Omental fat pad (tissue), 4 donors: ENCODE data around the gene TOM1L1. TPM values are rescaled to one million over a fixed set of nuclear protein-coding genes. Genes with fewer than 3 reads are reported as not detected.
A peak's percentile ranks its signal among the peaks of the same experiment; 100 is the strongest.

Source experiments
- ATAC-seq: fragments of 150-250 bp; one replicate; pipeline ENCODE4 v1.9.1; 2016; ENCODE audit warnings: mild to moderate bottlenecking, moderate library complexity; ENCODE audit not compliant: low FRiP score
- DNase-seq: peaks from one replicate; pipeline ENCODE4 v3.0.0-alpha.2; 2019; ENCODE audit warnings: low spot score
- total RNA-seq, 4 donors: library from RNA; depleted of rRNA; stranded (reverse); fragments of >200 nt; gene quantifications; one replicate each; pipeline ENCODE4 v1.1.0, GENCODE V29; 2016
- TF ChIP-seq, protein P1 (sequence below), 3 donors: fragments of 450-650 bp; IDR thresholded peaks; one replicate each; pipeline ENCODE4 v1.5.1; 2016 to 2017; ENCODE audit warnings: antibody characterized with exemption in 3 of 3, mild to moderate bottlenecking in 3 of 3, moderate library complexity in 2 of 3

Gene TOM1L1
- total RNA-seq, 4 donors from 2014 or later = 3.9 to 30.3 (median 21.4) TPM

- TF ChIP-seq, protein P1, sequence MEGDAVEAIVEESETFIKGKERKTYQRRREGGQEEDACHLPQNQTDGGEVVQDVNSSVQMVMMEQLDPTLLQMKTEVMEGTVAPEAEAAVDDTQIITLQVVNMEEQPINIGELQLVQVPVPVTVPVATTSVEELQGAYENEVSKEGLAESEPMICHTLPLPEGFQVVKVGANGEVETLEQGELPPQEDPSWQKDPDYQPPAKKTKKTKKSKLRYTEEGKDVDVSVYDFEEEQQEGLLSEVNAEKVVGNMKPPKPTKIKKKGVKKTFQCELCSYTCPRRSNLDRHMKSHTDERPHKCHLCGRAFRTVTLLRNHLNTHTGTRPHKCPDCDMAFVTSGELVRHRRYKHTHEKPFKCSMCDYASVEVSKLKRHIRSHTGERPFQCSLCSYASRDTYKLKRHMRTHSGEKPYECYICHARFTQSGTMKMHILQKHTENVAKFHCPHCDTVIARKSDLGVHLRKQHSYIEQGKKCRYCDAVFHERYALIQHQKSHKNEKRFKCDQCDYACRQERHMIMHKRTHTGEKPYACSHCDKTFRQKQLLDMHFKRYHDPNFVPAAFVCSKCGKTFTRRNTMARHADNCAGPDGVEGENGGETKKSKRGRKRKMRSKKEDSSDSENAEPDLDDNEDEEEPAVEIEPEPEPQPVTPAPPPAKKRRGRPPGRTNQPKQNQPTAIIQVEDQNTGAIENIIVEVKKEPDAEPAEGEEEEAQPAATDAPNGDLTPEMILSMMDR (IDR thresholded peaks at IDR 0.05) = no peak
- no peak for ATAC-seq
Measured at GRCh38 chr17:54882950-54883349, 17.7 kb upstream of the TOM1L1 start.

GRCh38 chr17:54883939-54884338 lies 16.7 kb upstream of the TOM1L1 start:
- ATAC-seq (no peak), DNase-seq (no peak)
- TF ChIP-seq, protein P1 (IDR thresholded peaks at IDR 0.05) = no peak

More at GRCh38 chr17:54882950-54883349, 17.7 kb upstream of the TOM1L1 start:
- no peak for DNase-seq

- no peak for ATAC-seq
Measured at GRCh38 chr17:54887787-54888186, 12.9 kb upstream of the TOM1L1 start.

DNA sequence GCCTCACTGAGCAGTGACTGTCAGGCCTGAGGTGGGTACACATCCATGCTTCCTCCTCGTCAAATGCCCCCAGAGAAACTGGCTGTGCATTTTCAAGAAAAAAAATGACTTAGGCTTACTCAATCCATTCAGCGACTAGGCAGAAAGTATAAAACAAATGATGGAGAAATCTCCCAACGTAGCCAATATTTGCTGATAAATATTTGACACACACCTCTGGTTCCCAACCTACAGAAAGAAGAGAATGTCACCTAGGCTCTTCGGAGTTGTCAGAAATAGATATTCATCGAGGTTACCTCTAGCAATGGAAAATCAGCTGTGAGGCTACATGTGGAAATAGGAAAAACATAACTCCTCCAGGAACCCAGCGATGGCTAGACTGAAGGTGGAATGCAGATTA lies 12.4 kb upstream of the TOM1L1 start:
- no peak for ATAC-seq
- DNase-seq = no peak
- TF ChIP-seq, protein P1 (IDR thresholded peaks at IDR 0.05) = no peak

More at GRCh38 chr17:54887787-54888186, 12.9 kb upstream of the TOM1L1 start:
- TF ChIP-seq, protein P1 (IDR thresholded peaks at IDR 0.05) = no peak
- DNase-seq = no peak

- DNase-seq = no peak
- ATAC-seq = no peak
- TF ChIP-seq, protein P1 (IDR thresholded peaks at IDR 0.05) = no peak
Measured at GRCh38 chr17:54888981-54889380, 11.7 kb upstream of the TOM1L1 start.

DNA sequence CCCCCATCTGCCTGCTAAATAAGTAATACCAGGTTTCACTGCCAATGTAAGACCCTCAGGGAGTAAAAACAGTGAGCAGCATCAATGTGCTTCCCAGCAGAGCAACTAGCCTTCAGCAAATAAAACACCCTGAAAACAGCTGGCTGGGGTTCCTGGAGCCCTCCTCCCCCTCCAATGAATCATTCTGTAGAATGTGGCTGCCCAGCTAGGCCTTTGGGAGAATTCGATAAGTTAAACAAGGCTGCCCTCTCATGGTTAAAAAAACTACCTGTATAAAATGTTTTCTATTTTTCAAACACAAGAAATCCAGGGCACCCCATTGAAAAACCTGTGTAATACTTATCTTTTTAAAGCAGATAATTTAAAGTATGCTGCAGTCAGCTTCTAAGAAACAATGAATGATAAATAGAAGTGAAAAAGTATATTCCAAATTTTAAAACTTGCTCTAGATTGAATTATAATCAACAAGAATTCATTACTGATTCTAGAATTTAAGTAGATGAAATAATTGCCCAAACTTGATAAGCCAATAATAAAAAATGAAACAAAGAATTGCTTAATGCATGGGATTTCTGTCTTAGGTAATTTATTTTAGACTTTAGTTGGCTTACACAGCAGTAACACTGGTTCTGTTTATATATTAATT lies 9.4 kb upstream of the TOM1L1 start:
- no peak for DNase-seq
- TF ChIP-seq, protein P1 (IDR thresholded peaks at IDR 0.05) = no peak
- peak; percentile 75 for ATAC-seq

DNA sequence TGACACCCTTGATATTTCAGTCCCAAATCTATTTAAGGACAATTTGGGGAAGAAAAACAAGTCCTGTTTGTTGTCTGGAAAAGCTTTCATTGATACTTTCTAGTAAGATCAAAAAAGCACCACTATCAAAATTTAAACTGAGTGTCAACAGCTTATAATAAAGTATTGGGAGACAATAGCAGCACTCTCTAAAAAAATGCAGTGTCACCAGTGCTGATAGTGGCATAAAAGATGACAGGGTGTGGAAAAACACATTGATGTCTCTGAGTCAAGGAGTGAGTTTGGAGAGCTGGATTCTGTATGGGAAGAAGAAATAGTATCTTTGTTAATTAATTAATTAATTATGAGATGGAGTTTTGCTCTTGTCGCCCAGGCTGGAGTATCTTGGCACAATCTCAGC lies 8.3 kb upstream of the TOM1L1 start:
- TF ChIP-seq, protein P1 (IDR thresholded peaks at IDR 0.05) = no peak
- ATAC-seq = no peak
- no peak for DNase-seq
